Measurements from ENCODE around the gene GJA3.

The GJA3 gene

GRCh38 chr13:20181188-20181587 is 20.3 kb upstream of the GJA3 start:
- TF ChIP-seq POLR2AphosphoS5 (IDR thresholded peaks at IDR 0.05; ENCODE audit: low read depth, low read length) (no peak), TAF1 (IDR thresholded peaks at IDR 0.05; ENCODE audit: borderline replicate concordance, insufficient read depth, low read length) (no peak), SIN3A (IDR thresholded peaks at IDR 0.05; ENCODE audit: borderline replicate concordance, insufficient read depth, low read length) (no peak), REST (IDR thresholded peaks at IDR 0.05; ENCODE audit: insufficient read depth in 1 of 2, low read depth in 2 of 2, low read length in 2 of 2) (no peak), FOXP2 (optimal IDR thresholded peaks at IDR 0.05; ENCODE audit: borderline replicate concordance, extremely low read depth, extremely low read length, insufficient read depth) (no peak)

GRCh38 chr13:20178156-20178555 is 17.3 kb upstream of the GJA3 start:
- TF ChIP-seq SIN3A (IDR thresholded peaks at IDR 0.05; ENCODE audit: borderline replicate concordance, insufficient read depth, low read length) = no peak
- no peak for TF ChIP-seq POLR2AphosphoS5 (IDR thresholded peaks at IDR 0.05; ENCODE audit: low read depth, low read length)
- TF ChIP-seq FOXP2 (optimal IDR thresholded peaks at IDR 0.05; ENCODE audit: borderline replicate concordance, extremely low read depth, extremely low read length, insufficient read depth) = no peak
- no peak for TF ChIP-seq TAF1 (IDR thresholded peaks at IDR 0.05; ENCODE audit: borderline replicate concordance, insufficient read depth, low read length)
- no peak for TF ChIP-seq REST (IDR thresholded peaks at IDR 0.05; ENCODE audit: insufficient read depth in 1 of 2, low read depth in 2 of 2, low read length in 2 of 2)

GRCh38 chr13:20177049-20177831 is 16.4 kb upstream of the GJA3 start:
- TF ChIP-seq REST (IDR thresholded peaks at IDR 0.05; ENCODE audit: insufficient read depth in 1 of 2, low read depth in 2 of 2, low read length in 2 of 2) (no peak), POLR2AphosphoS5 (IDR thresholded peaks at IDR 0.05; ENCODE audit: low read depth, low read length) (no peak), TAF1 (IDR thresholded peaks at IDR 0.05; ENCODE audit: borderline replicate concordance, insufficient read depth, low read length) (no peak), SIN3A (IDR thresholded peaks at IDR 0.05; ENCODE audit: borderline replicate concordance, insufficient read depth, low read length) (no peak), FOXP2 (optimal IDR thresholded peaks at IDR 0.05; ENCODE audit: borderline replicate concordance, extremely low read depth, extremely low read length, insufficient read depth) (no peak)

DNA sequence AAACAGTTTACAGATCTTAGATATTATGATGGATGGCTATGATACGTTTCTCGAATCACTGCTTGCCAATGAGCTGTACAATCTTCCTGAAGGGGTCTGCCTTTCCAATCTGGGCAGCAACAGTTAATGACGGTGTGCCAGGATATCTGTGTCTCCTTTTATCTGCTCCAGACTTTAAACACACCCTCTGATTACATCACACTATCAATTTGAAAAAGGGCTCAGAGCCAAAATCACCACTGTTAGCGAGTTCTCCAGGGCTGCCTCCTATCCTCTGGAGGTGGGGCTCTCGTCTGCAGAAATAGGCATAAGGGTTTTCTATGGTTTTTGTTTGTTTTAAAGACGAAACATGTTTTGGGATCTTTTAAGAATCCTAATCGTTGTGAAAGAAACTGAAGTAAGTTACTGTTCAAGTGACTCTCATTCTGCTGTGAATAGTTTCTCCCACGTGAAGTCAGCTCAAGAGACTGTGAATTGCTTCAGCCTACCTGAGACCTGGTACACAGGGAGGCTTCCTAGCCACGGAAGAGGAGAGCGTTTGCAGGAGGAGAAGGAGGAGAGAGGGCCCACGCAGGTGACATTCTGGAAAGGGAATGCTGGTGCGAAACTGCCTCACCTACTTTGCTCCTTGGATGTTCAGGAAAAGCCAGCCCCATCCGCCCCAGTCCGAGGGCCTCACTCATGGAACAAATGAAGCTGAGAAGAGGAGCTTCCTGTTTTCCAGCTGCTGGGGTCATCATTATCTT is 15.2 kb upstream of the GJA3 start:
- TF ChIP-seq SIN3A (IDR thresholded peaks at IDR 0.05; ENCODE audit: borderline replicate concordance, insufficient read depth, low read length) (no peak), POLR2AphosphoS5 (IDR thresholded peaks at IDR 0.05; ENCODE audit: low read depth, low read length) (no peak)

- TF ChIP-seq REST (IDR thresholded peaks at IDR 0.05; ENCODE audit: insufficient read depth in 1 of 2, low read depth in 2 of 2, low read length in 2 of 2) = no peak
- no peak for TF ChIP-seq POLR2AphosphoS5 (IDR thresholded peaks at IDR 0.05; ENCODE audit: low read depth, low read length)
Measured at GRCh38 chr13:20175406-20175794, 14.5 kb upstream of the GJA3 start.
